CD4-positive, alpha-beta T cell treated with Interleukin-4 for 4 hours (primary cell): ENCODE data around the gene BTF3.
"Not testable (repeated sequence)": the region's sequence is repeated elsewhere in the genome, so short reads cannot be mapped to it uniquely, and the experiment has no call there.

Experiments used
- DNase-seq: peaks from one replicate; pipeline ENCODE4 v3.0.0-alpha.2; 2020

The BTF3 gene

DNA sequence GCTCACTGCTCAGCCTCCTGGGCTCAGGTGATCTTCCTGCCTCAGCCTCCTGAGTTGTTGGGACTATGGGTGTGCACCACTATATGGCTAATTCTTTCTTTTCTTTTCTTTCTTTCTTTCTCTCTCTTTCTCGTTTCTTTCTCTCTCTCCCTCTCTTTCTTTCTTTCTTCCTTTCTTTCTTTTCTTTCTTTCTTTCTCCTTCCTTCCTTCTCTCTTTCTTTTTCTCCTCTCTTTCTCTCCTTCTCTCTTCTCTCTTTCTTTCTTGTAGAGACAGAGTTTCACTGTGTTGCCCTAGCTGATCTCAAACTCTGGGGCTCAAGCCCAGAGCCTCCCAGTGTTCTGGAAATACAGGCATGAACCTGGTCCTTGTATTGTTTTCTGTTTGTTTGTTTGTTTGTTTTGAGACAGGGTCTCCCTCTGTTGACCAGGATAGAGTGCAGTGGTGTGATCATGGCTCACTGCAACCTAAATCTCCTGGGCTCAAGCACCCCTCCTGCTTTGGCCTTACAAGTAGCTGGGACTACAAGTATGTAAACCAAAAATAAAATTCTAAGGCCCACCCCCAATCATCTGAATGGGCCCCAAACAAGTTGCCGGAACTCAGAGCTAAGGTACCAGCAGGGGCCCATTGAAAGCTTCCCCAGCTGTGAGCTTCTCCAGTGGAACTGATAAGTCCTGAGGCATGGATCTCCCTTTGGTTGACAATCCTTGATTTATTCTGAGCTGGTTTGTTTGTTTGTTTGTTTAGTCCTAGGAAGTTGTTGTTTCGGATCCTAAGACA, 11.9 kb upstream of the BTF3 start:
- no peak for DNase-seq

GRCh38 chr5:73487257-73487656, 11.0 kb upstream of the BTF3 start:
- DNase-seq: not testable (repeated sequence)

- DNase-seq: no peak
These were observed 10.4 kb upstream of the BTF3 start for GRCh38 chr5:73487815-73488214.

- no peak for DNase-seq
These were observed 9.4 kb upstream of the BTF3 start for GRCh38 chr5:73488806-73489205.

DNA sequence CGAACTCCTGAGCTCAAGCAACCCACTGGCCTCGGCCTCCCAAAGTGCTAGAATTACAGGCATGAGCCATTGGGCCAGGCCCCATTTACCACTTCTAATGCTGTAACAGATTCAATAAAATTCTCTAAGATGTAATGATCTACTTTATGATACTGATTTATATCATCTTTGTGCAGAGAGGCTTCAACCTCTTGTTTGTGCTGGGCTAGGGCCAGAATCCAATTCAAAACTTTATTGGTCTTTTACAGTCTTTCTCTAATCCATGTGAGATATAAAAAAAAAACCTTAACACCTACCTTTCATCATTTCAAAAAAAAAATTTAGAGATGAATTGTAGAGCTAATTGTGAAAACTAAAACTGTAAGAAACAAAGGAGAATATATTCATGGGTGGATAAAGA, 8.2 kb upstream of the BTF3 start:
- no peak for DNase-seq

GRCh38 chr5:73491155-73491554, 7.1 kb upstream of the BTF3 start:
- no peak for DNase-seq

GRCh38 chr5:73493421-73493820, 4.8 kb upstream of the BTF3 start:
- DNase-seq: no peak

DNA sequence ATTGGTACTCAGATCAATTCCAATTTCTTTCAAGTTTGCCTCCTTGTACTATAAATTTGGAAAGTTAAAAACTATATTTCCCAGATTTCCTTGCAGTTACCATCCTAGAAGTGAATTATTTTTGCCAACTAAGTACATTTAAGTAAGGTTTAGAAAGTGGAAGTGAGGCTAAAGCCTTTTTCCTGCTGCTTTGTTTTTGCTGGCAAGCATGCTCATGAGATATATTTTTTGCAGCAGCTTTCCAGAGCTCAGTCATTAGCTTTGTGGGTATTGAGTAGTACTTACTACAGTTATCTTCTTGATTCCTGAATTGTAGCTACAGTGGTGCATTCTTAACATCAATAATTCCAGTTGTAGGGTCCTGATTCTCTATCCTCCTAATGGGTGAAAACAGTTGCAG, 3.5 kb upstream of the BTF3 start:
- DNase-seq: no peak

GRCh38 chr5:73495772-73496335, 2.4 kb upstream of the BTF3 start:
- no peak for DNase-seq

- no peak for DNase-seq
These were observed 1.2 kb upstream of the BTF3 start for GRCh38 chr5:73496984-73497457.

GRCh38 chr5:73497497-73498056, 665 bp upstream of the BTF3 start:
- no peak for DNase-seq

- no peak for DNase-seq
These were observed 945 bp downstream of the BTF3 start for GRCh38 chr5:73499187-73499586.

- DNase-seq: no peak
These were observed 1.5 kb downstream of the BTF3 start for GRCh38 chr5:73499756-73500155.

- DNase-seq: no peak
These were observed 3.2 kb downstream of the BTF3 start for GRCh38 chr5:73501406-73501805.

DNA sequence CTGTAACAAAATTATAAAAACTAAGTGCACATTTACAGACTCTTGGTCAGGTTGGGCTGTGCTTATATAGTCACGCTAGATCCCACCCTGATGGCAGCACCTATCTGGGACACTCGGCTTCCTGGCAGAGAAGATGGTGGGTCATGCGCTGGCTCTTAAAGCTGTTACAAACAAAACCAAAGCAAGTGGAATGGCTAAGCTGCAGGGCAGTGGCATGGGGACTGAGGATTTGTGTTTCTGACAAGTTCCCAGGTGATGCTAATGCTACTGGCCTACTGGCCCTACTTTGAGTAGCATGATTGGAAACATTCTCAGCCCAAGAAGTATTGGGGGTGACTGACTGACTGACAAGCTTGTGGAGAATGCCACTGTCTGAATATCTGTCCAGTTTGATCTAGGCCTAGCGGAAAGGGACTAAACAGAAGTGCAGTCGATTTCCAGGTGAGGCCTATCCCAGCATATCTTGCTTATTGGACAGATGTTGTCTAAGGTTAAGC, 8.3 kb downstream of the BTF3 start:
- no peak for DNase-seq

DNA sequence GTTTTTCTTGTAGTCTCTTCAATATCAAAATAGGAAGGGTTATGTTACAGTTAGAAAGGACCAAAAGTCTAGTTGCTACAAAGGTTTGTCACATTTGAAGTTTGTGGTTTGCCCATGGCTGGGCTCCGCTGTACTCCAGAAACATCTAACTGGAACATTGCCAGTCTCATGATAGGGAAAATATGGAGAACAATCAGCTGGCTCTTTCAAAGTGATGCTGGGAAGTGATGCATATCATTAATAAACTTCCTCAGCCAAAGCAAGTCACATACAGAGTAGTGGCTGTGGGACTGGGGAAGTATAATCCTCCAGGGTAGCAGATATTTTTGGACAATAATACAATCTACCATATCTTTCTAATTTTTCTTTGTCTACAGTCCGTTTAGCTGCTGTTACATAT, 8.8 kb downstream of the BTF3 start:
- no peak for DNase-seq

- not testable (repeated sequence) for DNase-seq
These were observed 10.3 kb downstream of the BTF3 start for GRCh38 chr5:73508521-73508920.

- no peak for DNase-seq
These were observed 15.8 kb downstream of the BTF3 start for GRCh38 chr5:73513996-73514395.

- no peak for DNase-seq
These were observed 16.2 kb downstream of the BTF3 start for GRCh38 chr5:73514418-73514817.

- DNase-seq: no peak
These were observed 17.0 kb downstream of the BTF3 start for GRCh38 chr5:73515232-73515631.

DNA sequence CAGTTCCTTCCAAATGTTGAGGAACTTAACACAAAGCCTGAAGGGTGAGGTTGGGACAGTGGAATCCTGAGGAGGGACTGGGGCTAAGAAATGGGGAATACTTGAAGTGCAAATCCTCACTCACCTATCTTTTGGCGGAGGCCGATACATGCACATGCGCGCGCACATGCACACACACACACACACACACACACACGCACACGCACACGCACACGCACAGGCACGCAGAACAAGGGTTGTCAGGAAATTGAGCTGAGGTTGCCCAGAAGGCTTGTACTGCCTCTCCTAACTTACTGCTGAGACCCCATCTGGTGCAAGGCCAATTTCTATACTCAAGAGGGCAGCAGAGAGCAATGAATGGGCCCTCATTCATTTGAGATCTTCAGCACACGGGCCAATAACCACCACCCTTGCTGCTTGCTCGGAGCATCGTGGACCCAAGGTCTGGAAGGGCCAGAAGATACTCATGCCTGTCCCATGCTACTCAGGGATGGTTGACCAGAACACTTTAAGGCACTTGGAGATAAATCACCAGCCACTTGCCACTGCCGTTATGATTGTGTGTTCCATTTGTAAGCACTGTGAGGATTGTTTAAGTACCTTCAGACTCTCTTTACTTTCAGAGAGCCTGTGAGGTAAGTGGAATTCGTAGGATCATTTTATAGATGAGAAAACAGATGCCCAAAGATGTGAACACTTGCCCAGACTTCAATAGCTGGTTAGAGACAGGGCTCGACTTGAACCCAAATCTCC, 21.5 kb downstream of the BTF3 start:
- peak; percentile 80 for DNase-seq

GRCh38 chr5:73522989-73523388, 24.7 kb downstream of the BTF3 start:
- DNase-seq: no peak

DNA sequence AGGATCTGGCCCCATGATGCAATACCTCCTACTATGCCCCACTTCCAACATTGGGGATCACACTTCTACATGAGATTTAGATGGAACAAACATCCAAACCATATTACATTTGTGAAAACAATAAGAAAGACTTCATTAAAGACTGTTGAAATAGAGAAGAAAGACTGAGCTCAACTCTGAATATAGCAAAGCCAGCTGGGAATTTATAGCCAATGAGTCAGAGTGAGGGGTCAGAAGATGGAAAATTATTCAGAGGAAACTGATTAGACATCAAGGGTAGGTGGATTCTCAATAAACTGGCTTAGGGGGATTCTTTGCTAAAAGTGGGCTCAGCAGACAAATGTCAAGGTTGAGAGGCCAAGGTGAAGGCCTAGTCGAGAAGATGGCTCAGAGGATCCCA, 25.6 kb downstream of the BTF3 start:
- DNase-seq: no peak
